ENCODE data around the gene PTOV1. TPM values are rescaled to one million over a fixed set of nuclear protein-coding genes. Genes with fewer than 3 reads are reported as not detected.

Gene PTOV1
- total RNA-seq, 1 experiment from 2014 or later, result 296 TPM

GRCh38 chr19:49823472-49823871, 27.5 kb upstream of the PTOV1 start:
- Mint-ChIP-seq H3K27me3 (ENCODE audit: low read depth) (no peaks in the 10 kb centered on the region), H3K27ac (no peak overlapping the region), H3K36me3 (peaks cover 12% of the 10 kb centered on the region), H3K4me1 (peaks cover 6% of the 10 kb centered on the region), H3K9me3 (no peaks in the 10 kb centered on the region), H3K4me3 (no peak overlapping the region)
- ChIA-PET POLR2A (no interaction called here), CTCF (no interaction called here)
- TF ChIP-seq NFYB (CRISPR knock-in tag; conservative IDR thresholded peaks at IDR 0.05; ENCODE audit: low read depth) (no peak), IRF2 (CRISPR knock-in tag; IDR thresholded peaks at IDR 0.05; ENCODE audit: borderline replicate concordance, low read depth) (no peak), GABPB1 (CRISPR knock-in tag; IDR thresholded peaks at IDR 0.05) (no peak), TEAD1 (CRISPR knock-in tag; IDR thresholded peaks at IDR 0.05) (no peak), JUN (CRISPR knock-in tag; IDR thresholded peaks at IDR 0.05) (no peak), USF2 (CRISPR knock-in tag; IDR thresholded peaks at IDR 0.05) (no peak), STAT6 (CRISPR knock-in tag; conservative IDR thresholded peaks at IDR 0.05; ENCODE audit: low read depth) (no peak), FOXP4 (CRISPR knock-in tag; IDR thresholded peaks at IDR 0.05) (no peak), E2F4 (CRISPR knock-in tag; IDR thresholded peaks at IDR 0.05; ENCODE audit: borderline replicate concordance, low read depth) (no peak), ATF2 (CRISPR knock-in tag; IDR thresholded peaks at IDR 0.05; ENCODE audit: borderline replicate concordance, low read depth) (no peak), SMAD3 (CRISPR knock-in tag; IDR thresholded peaks at IDR 0.05; ENCODE audit: borderline replicate concordance) (no peak), ZNF219 (CRISPR knock-in tag; IDR thresholded peaks at IDR 0.05; ENCODE audit: borderline replicate concordance) (no peak), ATF3 (CRISPR knock-in tag; conservative IDR thresholded peaks at IDR 0.05) (no peak)
- no peak for ATAC-seq
- no peak for DNase-seq (ENCODE audit: low spot score)

- ChIA-PET POLR2A (no interaction called here), CTCF (no interaction called here)
- TF ChIP-seq ELF4 (CRISPR knock-in tag; IDR thresholded peaks at IDR 0.05; ENCODE audit: low read depth) (no peak), ZNF121 (CRISPR knock-in tag; IDR thresholded peaks at IDR 0.05) (no peak), PREB (CRISPR knock-in tag; IDR thresholded peaks at IDR 0.05; ENCODE audit: borderline replicate concordance) (no peak), ATF1 (CRISPR knock-in tag; IDR thresholded peaks at IDR 0.05) (no peak), CDX4 (CRISPR knock-in tag; IDR thresholded peaks at IDR 0.05; ENCODE audit: borderline replicate concordance) (no peak)
- no peak for DNase-seq (ENCODE audit: low spot score)
- Mint-ChIP-seq H3K9me3 (no peaks in the 10 kb centered on the region), H3K27ac (no peak overlapping the region), H3K27me3 (ENCODE audit: low read depth) (no peaks in the 10 kb centered on the region), H3K36me3 (peaks cover 12% of the 10 kb centered on the region), H3K4me1 (no peaks in the 10 kb centered on the region), H3K4me3 (no peak overlapping the region)
- no peak for ATAC-seq
These were observed 26.3 kb upstream of the PTOV1 start for GRCh38 chr19:49824662-49825061.

Measured in WTC11 (cell line).